ENCODE data around the gene LARP4. TPM values are rescaled to one million over a fixed set of nuclear protein-coding genes. Genes with fewer than 3 reads are reported as not detected.
A peak's percentile ranks its signal among the peaks of the same experiment; 100 is the strongest.

LARP4 gene
- total RNA-seq, 6 experiments from 2014 or later: 46.3 to 83.0 (median 61.9) TPM

GRCh38 chr12:50458606-50459005, 57.9 kb downstream of the LARP4 start:
- Histone ChIP-seq H3K27me3 (no peaks in the 10 kb centered on the region), H3K27ac (no peak overlapping the region), H3K9me3 (no peaks in the 10 kb centered on the region), H3K4me1 (no peaks in the 10 kb centered on the region), H3K4me3 (no peak overlapping the region), H3K36me3 (peaks cover 0 to 65% (median 22%) of the 10 kb centered on the region in 4 donors)
- intact Hi-C loops (cut with DNase I): no loop called here
- ATAC-seq: no peak
- no peak for TF ChIP-seq POLR2A (IDR thresholded peaks at IDR 0.05)
- TF ChIP-seq CTCF (IDR thresholded peaks at IDR 0.05): no peak
- DNase-seq: no peak

GRCh38 chr12:50467439-50467838, 66.8 kb downstream of the LARP4 start:
- Histone ChIP-seq H3K4me1 (no peaks in the 10 kb centered on the region), H3K27me3 (no peaks in the 10 kb centered on the region), H3K27ac (no peak overlapping the region), H3K4me3 (no peak overlapping the region), H3K36me3 (peaks cover 0 to 91% (median 42%) of the 10 kb centered on the region in 4 donors), H3K9me3 (no peaks in the 10 kb centered on the region)
- WGBS (ENCODE audit: insufficient coverage, low coverage, low lambda C conversion rate, missing lambda C conversion rate): 96% methylated on average over 3 of the region's 3 CpGs
- ATAC-seq: no peak
- intact Hi-C loops (cut with DNase I): no loop called here
- DNase-seq: no peak
- TF ChIP-seq POLR2A (IDR thresholded peaks at IDR 0.05): no peak
- TF ChIP-seq CTCF (IDR thresholded peaks at IDR 0.05): no peak

- intact Hi-C loops (cut with DNase I): no loop called here
- Histone ChIP-seq H3K4me3 (no peak overlapping the region), H3K4me1 (no peaks in the 10 kb centered on the region), H3K27me3 (no peaks in the 10 kb centered on the region), H3K27ac (no peak overlapping the region), H3K36me3 (peaks cover 0 to 58% (median 26%) of the 10 kb centered on the region in 4 donors), H3K9me3 (no peaks in the 10 kb centered on the region)
- TF ChIP-seq CTCF (IDR thresholded peaks at IDR 0.05) (no peak), POLR2A (IDR thresholded peaks at IDR 0.05) (no peak)
- DNase-seq (no peak), ATAC-seq (no peak)
- WGBS (ENCODE audit: insufficient coverage, low coverage, low lambda C conversion rate, missing lambda C conversion rate): 75% methylated on average over 1 of the region's 1 CpG
Measured at GRCh38 chr12:50477241-50477832, 76.7 kb downstream of the LARP4 start.

GRCh38 chr12:50482571-50482970, 81.9 kb downstream of the LARP4 start:
- Histone ChIP-seq H3K9me3 (no peaks in the 10 kb centered on the region), H3K27ac (no peak overlapping the region), H3K4me1 (no peaks in the 10 kb centered on the region), H3K36me3 (peaks cover 0 to 12% (median 0%) of the 10 kb centered on the region in 4 donors), H3K4me3 (no peak overlapping the region), H3K27me3 (no peaks in the 10 kb centered on the region)
- DNase-seq (no peak), ATAC-seq (no peak)
- TF ChIP-seq POLR2A (IDR thresholded peaks at IDR 0.05) (no peak), CTCF (IDR thresholded peaks at IDR 0.05) (no peak)
- intact Hi-C loops (cut with DNase I): no loop called here
- 95% methylated on average over 4 of the region's 4 CpGs for WGBS (ENCODE audit: insufficient coverage, low coverage, low lambda C conversion rate, missing lambda C conversion rate)

GRCh38 chr12:50483488-50483887, 82.8 kb downstream of the LARP4 start:
- Histone ChIP-seq H3K4me3 (no peak overlapping the region), H3K9me3 (no peaks in the 10 kb centered on the region), H3K36me3 (peaks cover 0 to 3% (median 0%) of the 10 kb centered on the region in 4 donors), H3K4me1 (no peaks in the 10 kb centered on the region), H3K27me3 (no peaks in the 10 kb centered on the region), H3K27ac (no peak overlapping the region)
- peak in 1 of 4 donors; percentile 9 for ATAC-seq
- no peak for DNase-seq
- TF ChIP-seq POLR2A (IDR thresholded peaks at IDR 0.05) (no peak), CTCF (IDR thresholded peaks at IDR 0.05) (no peak)
- intact Hi-C loops (cut with DNase I): no loop called here
- no CpG with 5 or more reads among the region's 1 CpG for WGBS (ENCODE audit: insufficient coverage, low coverage, low lambda C conversion rate, missing lambda C conversion rate)

All from right lobe of liver (tissue), 6 donors.